22Rv1 (cell line): ENCODE measurements around the gene CHST6.
"Not testable (repeated sequence)": the region's sequence is repeated elsewhere in the genome, so short reads cannot be mapped to it uniquely, and the experiment has no call there.

Experiments
- H3K27ac ChIP-seq: fragments of 450-650 bp; 2 replicates; pipeline ENCODE4 v1.5.1; 2017
- CTCF ChIP-seq: fragments of 450-650 bp; IDR thresholded peaks from 2 replicates; pipeline ENCODE4 v1.5.1; 2017; ENCODE audit warnings: mild to moderate bottlenecking
- ZFX ChIP-seq: fragments of 450-650 bp; IDR thresholded peaks from 2 replicates; pipeline ENCODE4 v1.6.1; 2017; ENCODE audit warnings: antibody characterized with exemption, borderline replicate concordance

Gene CHST6

GRCh38 chr16:75445298-75445697 is 49.9 kb downstream of the CHST6 start:
- TF ChIP-seq ZFX, result no peak
- TF ChIP-seq CTCF, result no peak

DNA sequence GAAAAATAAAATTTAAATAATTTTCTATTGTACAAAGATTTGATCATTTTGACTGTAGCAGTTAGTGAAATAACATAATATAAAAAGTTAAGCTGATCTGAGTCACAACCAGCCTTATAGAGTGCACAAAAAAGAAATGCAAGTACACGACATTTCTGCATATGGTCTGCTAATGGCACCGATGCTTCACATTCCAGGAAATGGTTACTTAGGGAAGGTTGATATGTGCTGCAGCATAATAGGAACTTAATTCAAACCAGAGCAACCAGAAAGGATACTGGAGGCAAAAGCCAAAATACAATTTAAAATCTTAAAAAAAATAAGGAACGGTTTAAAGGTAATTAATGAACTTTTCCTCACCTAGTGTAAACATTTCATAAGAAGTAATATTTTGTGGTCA is 51.9 kb downstream of the CHST6 start:
- no peak overlapping the region for H3K27ac ChIP-seq
- TF ChIP-seq CTCF, result no peak
- TF ChIP-seq ZFX, result no peak

More at GRCh38 chr16:75445298-75445697, 49.9 kb downstream of the CHST6 start:
- H3K27ac ChIP-seq, result no peak overlapping the region

DNA sequence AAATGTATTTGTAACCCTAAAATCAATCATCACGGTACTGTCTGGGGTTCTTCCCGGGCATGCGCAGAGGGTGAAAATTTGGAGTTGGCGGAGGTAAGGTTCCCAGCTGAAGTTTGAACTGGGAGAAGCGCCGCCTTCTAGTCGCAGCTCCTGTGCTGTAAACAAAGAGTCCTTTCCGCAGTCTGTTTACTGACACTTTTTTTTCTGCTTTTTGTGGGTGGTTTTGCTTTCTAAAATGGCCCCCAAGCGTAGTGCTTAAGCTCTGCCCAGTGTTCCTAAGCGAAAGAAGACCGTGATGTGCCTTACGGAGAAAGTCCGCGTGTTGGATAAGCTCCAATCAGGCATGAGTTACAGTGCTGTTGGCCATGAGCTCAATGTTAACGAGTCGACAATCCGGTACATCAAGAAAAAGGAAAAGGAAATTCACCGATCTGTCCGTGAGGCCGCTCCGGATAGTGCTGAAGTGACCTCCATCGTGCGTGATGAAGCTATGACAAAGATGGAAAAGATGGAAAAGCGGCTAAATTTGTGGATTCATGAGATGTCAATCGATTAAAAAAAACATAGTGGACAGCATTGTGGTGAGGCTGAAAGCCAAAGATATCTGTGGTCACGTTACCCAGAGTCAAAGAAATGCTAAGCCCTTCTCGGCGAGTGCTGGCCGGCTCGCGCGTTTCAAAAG is 61.4 kb downstream of the CHST6 start:
- peak overlapping the region; percentile 94 for H3K27ac ChIP-seq
- TF ChIP-seq ZFX, result no peak
- TF ChIP-seq CTCF, result no peak

GRCh38 chr16:75432828-75433731 is 62.2 kb downstream of the CHST6 start, which contains the start of gene CFDP1:
Gene CFDP1 (minus strand): TSS chr16:75433503. CDS start chr16:75433352, 151 bp downstream.
- H3K27ac ChIP-seq, result peak within 1 kb of the TSS; percentile 94
- TF ChIP-seq ZFX (no peak), CTCF (0 out of 2 replicates have a peak, but pooled peaks have one; percentile 8)

- TF ChIP-seq ZFX, result no peak
- no peak for TF ChIP-seq CTCF
- no peak overlapping the region for H3K27ac ChIP-seq
These were observed 65.4 kb downstream of the CHST6 start for GRCh38 chr16:75429621-75430403.

DNA sequence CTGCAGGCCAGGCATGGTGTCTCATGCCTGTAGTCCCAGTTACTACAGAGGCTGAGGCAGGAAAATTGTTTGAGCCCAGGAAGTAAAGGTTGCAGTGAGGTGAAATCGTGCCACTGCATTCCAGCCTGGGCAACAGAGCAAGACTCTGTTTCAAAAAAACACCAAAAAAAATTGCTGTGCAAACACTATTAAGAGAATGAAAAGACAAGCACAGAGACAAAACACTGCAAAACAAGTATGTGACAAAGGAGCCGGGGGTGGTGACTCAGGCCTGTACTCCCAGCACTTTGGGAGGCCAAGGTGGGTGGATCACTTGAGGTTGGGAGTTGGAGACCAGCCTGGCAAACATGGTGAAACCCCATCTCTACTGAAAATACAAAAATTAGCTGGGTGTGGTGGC is 68.7 kb downstream of the CHST6 start:
- H3K27ac ChIP-seq, result not testable (repeated sequence)

GRCh38 chr16:75424105-75424762 is 71.0 kb downstream of the CHST6 start:
- H3K27ac ChIP-seq, result not testable (repeated sequence)
